Measurements from ENCODE around the gene SLC5A12. TPM values are rescaled to one million over a fixed set of nuclear protein-coding genes. Genes with fewer than 3 reads are reported as not detected.
"Not testable (repeated sequence)": the region's sequence is repeated elsewhere in the genome, so short reads cannot be mapped to it uniquely, and the experiment has no call there.

Gene SLC5A12
- total RNA-seq, 1 experiment from 2014 or later: not detected

- Histone ChIP-seq H3K4me3 (ENCODE audit: low read depth, low read length, poor library complexity, severe bottlenecking) (no peak overlapping the region), H3K4me1 (ENCODE audit: insufficient read depth, low read length, poor library complexity, severe bottlenecking) (no peaks in the 10 kb centered on the region), H3K27me3 (replicated peaks; ENCODE audit: insufficient read depth, low read depth, low read length, poor library complexity) (peaks cover 98% of the 10 kb centered on the region), H3K9me3 (ENCODE audit: low read depth, low read length, poor library complexity, severe bottlenecking) (no peaks in the 10 kb centered on the region), H3K27ac (ENCODE audit: low read depth, low read length, poor library complexity, severe bottlenecking) (no peak overlapping the region), H3K36me3 (ENCODE audit: insufficient read depth, low read length, poor library complexity, severe bottlenecking) (no peaks in the 10 kb centered on the region)
- ChIA-PET CTCF (no interaction called here), POLR2A (ENCODE audit: low non-redundant PET) (interaction anchor here (0.5 kb wide), 1 partner anchor 817 kb away, joined by 4 read pairs; the partner anchor contains the start of gene LGR4)
- no peak for DNase-seq (ENCODE audit: low spot score)
- TF ChIP-seq CTCF (conservative IDR thresholded peaks at IDR 0.05; ENCODE audit: low read depth, low read length) (no peak), EZH2 (IDR thresholded peaks at IDR 0.05; ENCODE audit: borderline replicate concordance, low read depth, low read length, poor library complexity, severe bottlenecking) (peak; percentile 33)
- BruUV-seq (replicated peaks): no TSS peak
- intact Hi-C loops (cut with micrococcal nuclease; ENCODE audit: unreplicated experiment): loop anchor here (10.0 kb wide), 1 partner anchor 830 kb away; no protein-coding TSS in a partner anchor
Measured at GRCh38 chr11:26655287-26655686, 66.6 kb downstream of the SLC5A12 start.

- POLR2A ChIA-PET (ENCODE audit: low non-redundant PET): no interaction called here
- H3K27ac ChIP-seq (ENCODE audit: low read depth, low read length, poor library complexity, severe bottlenecking): no peak overlapping the region
- no TSS peak for BruUV-seq (replicated peaks)
- H3K36me3 ChIP-seq (ENCODE audit: insufficient read depth, low read length, poor library complexity, severe bottlenecking): no peaks in the 10 kb centered on the region
- CTCF ChIA-PET: no interaction called here
- no peak for TF ChIP-seq CTCF (conservative IDR thresholded peaks at IDR 0.05; ENCODE audit: low read depth, low read length)
- no peak for TF ChIP-seq EZH2 (IDR thresholded peaks at IDR 0.05; ENCODE audit: borderline replicate concordance, low read depth, low read length, poor library complexity, severe bottlenecking)
- H3K9me3 ChIP-seq (ENCODE audit: low read depth, low read length, poor library complexity, severe bottlenecking): no peaks in the 10 kb centered on the region
- H3K4me3 ChIP-seq (ENCODE audit: low read depth, low read length, poor library complexity, severe bottlenecking): no peak overlapping the region
- no peak for DNase-seq (ENCODE audit: low spot score)
- intact Hi-C loops (cut with micrococcal nuclease; ENCODE audit: unreplicated experiment): loop anchor here (2.0 to 10.0 kb wide), 3 partner anchors 355 to 833 kb away; no protein-coding TSS in a partner anchor
- H3K27me3 ChIP-seq (replicated peaks; ENCODE audit: insufficient read depth, low read depth, low read length, poor library complexity): peaks cover 90% of the 10 kb centered on the region
- no peaks in the 10 kb centered on the region for H3K4me1 ChIP-seq (ENCODE audit: insufficient read depth, low read length, poor library complexity, severe bottlenecking)
Measured at GRCh38 chr11:26651916-26652315, 69.9 kb downstream of the SLC5A12 start.

- ChIA-PET CTCF (interaction anchor here (0.6 kb wide), 1 partner anchor 42 kb away, joined by 5 read pairs; no protein-coding TSS in a partner anchor), POLR2A (ENCODE audit: low non-redundant PET) (no interaction called here)
- H3K27me3 ChIP-seq (replicated peaks; ENCODE audit: insufficient read depth, low read depth, low read length, poor library complexity): peaks cover 86% of the 10 kb centered on the region
- TF ChIP-seq EZH2 (IDR thresholded peaks at IDR 0.05; ENCODE audit: borderline replicate concordance, low read depth, low read length, poor library complexity, severe bottlenecking) (peak; percentile 95), CTCF (conservative IDR thresholded peaks at IDR 0.05; ENCODE audit: low read depth, low read length) (peak; percentile 100)
- no peak overlapping the region for H3K4me3 ChIP-seq (ENCODE audit: low read depth, low read length, poor library complexity, severe bottlenecking)
- H3K4me1 ChIP-seq (ENCODE audit: insufficient read depth, low read length, poor library complexity, severe bottlenecking): no peaks in the 10 kb centered on the region
- no peaks in the 10 kb centered on the region for H3K36me3 ChIP-seq (ENCODE audit: insufficient read depth, low read length, poor library complexity, severe bottlenecking)
- DNase-seq (ENCODE audit: low spot score): peak; percentile 97
- intact Hi-C loops (cut with micrococcal nuclease; ENCODE audit: unreplicated experiment): loop anchor here (1.0 to 10.0 kb wide), 3 partner anchors 99 to 835 kb away; no protein-coding TSS in a partner anchor
- no TSS peak for BruUV-seq (replicated peaks)
- no peaks in the 10 kb centered on the region for H3K9me3 ChIP-seq (ENCODE audit: low read depth, low read length, poor library complexity, severe bottlenecking)
- no peak overlapping the region for H3K27ac ChIP-seq (ENCODE audit: low read depth, low read length, poor library complexity, severe bottlenecking)
Measured at GRCh38 chr11:26649884-26650283, 72.0 kb downstream of the SLC5A12 start.

GRCh38 chr11:26643314-26643713 lies 78.5 kb downstream of the SLC5A12 start:
- H3K4me3 ChIP-seq (ENCODE audit: low read depth, low read length, poor library complexity, severe bottlenecking); H3K27ac ChIP-seq (ENCODE audit: low read depth, low read length, poor library complexity, severe bottlenecking); intact Hi-C loops (cut with micrococcal nuclease; ENCODE audit: unreplicated experiment); BruUV-seq (replicated peaks); POLR2A ChIA-PET (ENCODE audit: low non-redundant PET); H3K36me3 ChIP-seq (ENCODE audit: insufficient read depth, low read length, poor library complexity, severe bottlenecking); H3K4me1 ChIP-seq (ENCODE audit: insufficient read depth, low read length, poor library complexity, severe bottlenecking); CTCF ChIA-PET; DNase-seq (ENCODE audit: low spot score); H3K9me3 ChIP-seq (ENCODE audit: low read depth, low read length, poor library complexity, severe bottlenecking): not testable (repeated sequence)
- peaks cover 30% of the 10 kb centered on the region for H3K27me3 ChIP-seq (replicated peaks; ENCODE audit: insufficient read depth, low read depth, low read length, poor library complexity)

All from A673 (cell line).